NT2/D1 (cell line): ENCODE data around the gene STK11.

ENCODE experiments used
- SUZ12 ChIP-seq: IDR thresholded peaks from 2 replicates; pipeline ENCODE4 v1.6.1; 2011; ENCODE audit not compliant: insufficient read length, insufficient read depth; ENCODE audit errors: extremely low read depth
- YY1 ChIP-seq: IDR thresholded peaks from 2 replicates; pipeline ENCODE4 v1.6.1; 2011; ENCODE audit not compliant: insufficient read length, insufficient read depth
- ZNF274 ChIP-seq: IDR thresholded peaks from 2 replicates; pipeline ENCODE4 v1.6.1; 2011; ENCODE audit warnings: mild to moderate bottlenecking, low read depth, low read length

DNA sequence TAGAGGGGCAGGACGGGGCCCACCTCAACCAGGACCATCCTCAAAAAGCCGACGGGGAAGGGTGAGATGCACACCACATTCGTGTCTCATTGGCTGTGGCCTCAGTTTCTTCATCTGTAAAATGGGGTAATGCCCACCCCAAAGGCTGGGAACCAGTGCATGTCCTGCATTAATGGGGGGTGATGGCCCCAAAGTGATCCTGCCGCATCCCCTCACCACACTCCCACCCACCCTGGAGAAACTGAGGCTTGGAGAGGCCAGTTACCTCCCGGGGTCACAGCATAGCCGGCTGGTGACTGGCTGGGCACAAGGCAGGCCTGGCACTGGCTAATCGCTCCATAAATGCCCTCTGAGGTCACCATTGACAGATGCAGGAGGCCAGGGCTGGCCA lies 42.2 kb downstream of the STK11 start:
- no peak for TF ChIP-seq SUZ12
- TF ChIP-seq YY1, result no peak
- TF ChIP-seq ZNF274, result no peak
